A549 treated with AZD9567 at 1 μM for 4 hours (cell line): ENCODE data around the gene AKAP12. TPM values are rescaled to one million over a fixed set of nuclear protein-coding genes. Genes with fewer than 3 reads are reported as not detected.

Experiments
- total RNA-seq: library from RNA; stranded (reverse); fragments of 200-300 nt; extraction: Qiagen RNA extraction; gene quantifications from 5 replicates; pipeline ENCODE4 v1.2.3, GENCODE V29; 2022; ENCODE audit not compliant: insufficient read depth

The AKAP12 gene
- 124 to 172 TPM (median 159 TPM) in 5 replicates for total RNA-seq

GRCh38 chr6:151239603-151240035, at the start of gene AKAP12:
Gene AKAP12 (plus strand): TSS chr6:151239967. CDS start chr6:151240563, 596 bp downstream.

DNA sequence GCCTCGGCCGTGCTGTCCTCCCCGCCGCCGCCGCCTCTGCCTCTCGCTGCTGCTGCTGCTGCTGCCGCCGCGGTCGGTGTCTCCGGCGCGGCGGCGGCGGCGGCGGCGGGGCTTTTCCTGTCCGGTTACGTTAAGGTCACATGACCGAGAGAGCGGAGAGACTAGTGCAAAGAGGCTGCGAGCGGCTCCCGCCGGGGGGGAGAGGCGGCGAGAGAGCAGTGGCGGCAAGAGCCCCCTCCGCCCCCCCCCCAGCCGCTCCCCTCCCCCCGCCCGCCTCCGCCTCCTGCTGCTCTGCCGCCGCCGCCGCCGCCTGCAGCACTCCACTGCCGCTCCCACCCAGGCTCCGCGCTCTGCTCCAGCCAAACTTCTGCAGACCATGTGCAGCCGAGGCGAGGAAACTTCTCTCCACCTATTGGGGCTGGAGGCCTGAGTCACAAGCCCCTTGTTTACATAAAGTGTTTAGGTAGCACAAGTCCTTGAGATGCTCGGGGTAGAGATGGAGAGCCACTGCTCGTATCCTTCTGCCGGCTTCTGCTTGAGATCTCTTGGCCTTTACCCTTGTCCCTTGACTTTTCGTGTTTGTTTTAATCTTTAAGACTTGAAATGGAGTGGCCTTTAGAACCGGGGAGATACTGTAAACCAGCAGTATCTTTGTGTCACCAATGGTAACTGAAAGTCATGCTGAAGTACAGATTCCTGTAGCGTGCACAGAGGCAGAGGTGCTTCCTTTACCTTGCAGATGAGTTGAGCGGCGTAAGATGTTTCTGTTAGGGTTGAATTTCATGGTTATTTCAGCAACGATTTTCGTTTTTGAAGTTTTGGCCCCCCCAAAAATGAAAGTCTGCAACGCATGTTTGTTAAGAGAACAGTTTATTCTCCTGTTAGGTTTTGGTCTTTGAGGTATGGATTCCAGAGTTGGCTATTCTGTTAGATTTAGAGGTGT, 152.0 kb downstream of the AKAP12 start, which contains the start of gene ZBTB2:
Gene ZBTB2 (minus strand): TSS at position 89 of the 943 bp plus-strand sequence. CDS start 17,922 bp downstream, outside the sequence.

Other genes starting within 250 kb of the AKAP12 start
- 13.0 to 15.9 TPM (median 14.6 TPM) in 5 replicates for gene ZBTB2, start 151.6 kb downstream of the AKAP12 start, total RNA-seq
- gene RMND1, start 212.2 kb downstream of the AKAP12 start, total RNA-seq: 13.7 to 16.1 TPM (median 14.1 TPM) in 5 replicates